Urinary bladder (tissue), 4 donors: ENCODE results near the gene NIT2. TPM values are rescaled to one million over a fixed set of nuclear protein-coding genes. Genes with fewer than 3 reads are reported as not detected.
A peak's percentile ranks its signal among the peaks of the same experiment; 100 is the strongest.
"Not testable (repeated sequence)": the region's sequence is repeated elsewhere in the genome, so short reads cannot be mapped to it uniquely, and the experiment has no call there.

Source experiments
- DNase-seq: peaks from one replicate; pipeline ENCODE4 v3.0.0-alpha.2; 2015; ENCODE audit errors: extremely low spot score
- H3K27ac ChIP-seq: one replicate; pipeline ENCODE4 v1.5.1; 2013; ENCODE audit warnings: low read depth, mild to moderate bottlenecking, moderate library complexity
- H3K36me3 ChIP-seq: one replicate; pipeline ENCODE4 v1.6.1; 2013; ENCODE audit warnings: mild to moderate bottlenecking, moderate library complexity; ENCODE audit not compliant: insufficient read depth
- H3K4me1 ChIP-seq: one replicate; pipeline ENCODE4 v1.6.1; 2013; ENCODE audit warnings: mild to moderate bottlenecking, moderate library complexity; ENCODE audit not compliant: insufficient read depth
- H3K4me3 ChIP-seq: one replicate; pipeline ENCODE4 v1.5.1; 2013; ENCODE audit warnings: low read depth, low read length
- WGBS: extraction: QIAGEN DNeasy Blood & Tissue Kit; methylation state at CpG from one replicate; pipeline ENCODE4 v1.1.7; 2013; 5-methylcytosine and 5-hydroxymethylcytosine counted together
- polyA plus RNA-seq: library from polyadenylated mRNA; stranded (reverse); fragments of 200-250 nt; gene quantifications from one replicate; pipeline ENCODE4 v1.2.3, GENCODE V29; 2013
- total RNA-seq: library from RNA; depleted of rRNA; stranded (reverse); fragments of >200 nt; gene quantifications from one replicate; pipeline ENCODE4 v1.2.3, GENCODE V29; 2014
- donor health status: healthy with polysubstance abuse.
- donor health status: healthy.

NIT2 gene
- total and polyA plus RNA-seq, 2 donors = 24.8 to 25.0 TPM

DNA sequence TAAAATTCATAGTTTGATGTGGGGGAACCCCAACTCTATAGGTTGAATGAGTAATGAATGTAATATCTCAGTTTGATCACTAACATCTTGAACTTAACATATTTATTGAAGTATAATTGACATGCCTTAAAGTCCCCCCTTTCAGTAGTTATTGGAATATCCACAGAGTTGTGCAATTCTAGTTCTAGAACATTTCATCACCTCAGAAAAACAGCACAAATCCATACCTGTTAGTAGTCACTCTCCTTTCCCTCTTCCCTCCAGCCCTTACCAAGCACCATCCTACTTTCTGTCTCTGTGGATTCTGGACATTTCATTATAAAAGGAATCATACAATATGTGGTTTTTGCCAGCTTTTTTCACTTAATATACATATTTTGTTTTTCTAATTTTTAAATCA is 8.7 kb upstream of the NIT2 start:
- Histone ChIP-seq H3K27ac (no peak overlapping the region), H3K4me3 (no peak overlapping the region), H3K36me3 (no peaks in the 10 kb centered on the region), H3K4me1 (no peaks in the 10 kb centered on the region)
- no peak for DNase-seq

DNA sequence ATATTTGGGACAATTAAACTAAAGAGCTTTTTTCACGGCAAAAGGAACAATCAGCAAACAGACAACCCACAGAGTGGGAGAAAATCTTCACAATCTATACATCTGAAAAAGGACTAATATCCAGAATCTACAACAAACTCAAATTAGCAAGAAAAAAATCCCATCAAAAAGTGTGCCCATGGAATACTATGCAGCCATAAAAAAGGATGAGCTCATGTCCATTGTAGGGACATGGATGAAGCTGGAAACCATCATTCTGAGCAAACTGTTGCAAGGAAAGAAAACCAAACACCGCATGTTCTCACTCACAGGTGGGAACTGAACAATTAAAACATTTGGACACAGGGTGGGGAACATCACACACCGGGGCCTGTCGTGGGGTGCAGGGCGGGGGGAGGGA is 7.2 kb upstream of the NIT2 start:
- not testable (repeated sequence) for H3K4me3 ChIP-seq, H3K36me3 ChIP-seq, DNase-seq, H3K27ac ChIP-seq, H3K4me1 ChIP-seq
- 94% methylated on average over 5 of the region's 5 CpGs for WGBS

DNA sequence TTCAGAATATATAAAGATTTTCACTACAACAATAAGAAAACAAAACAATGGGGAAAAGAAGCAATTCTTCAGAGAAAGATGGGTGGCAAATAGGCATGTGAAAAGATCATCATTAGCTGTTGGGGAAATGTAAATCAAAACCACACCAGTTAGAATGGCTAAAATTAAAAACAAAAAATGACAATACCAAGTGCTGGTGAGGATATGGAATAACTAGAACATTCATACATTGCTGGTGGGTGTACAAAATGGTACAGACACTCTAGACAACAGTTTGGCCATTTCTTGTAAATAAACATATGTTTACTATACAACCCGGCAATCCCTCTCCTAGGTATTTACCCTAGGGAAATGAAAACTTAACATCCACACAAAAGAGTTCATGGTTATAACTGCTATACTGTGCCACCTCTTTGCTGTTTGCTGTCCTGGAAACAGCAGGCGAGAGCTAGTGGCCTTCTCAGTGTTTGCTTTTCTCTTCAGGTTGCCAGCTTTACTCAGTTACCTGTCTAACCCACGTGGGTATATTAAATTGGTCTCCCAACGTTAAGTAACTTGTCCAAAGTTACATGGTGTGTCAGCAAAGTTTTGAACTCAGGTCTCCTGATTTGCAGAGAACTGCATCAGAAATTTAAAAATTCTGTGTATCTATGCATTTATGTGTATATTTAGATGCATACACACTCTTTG is 4.6 kb upstream of the NIT2 start:
- WGBS = 80% methylated on average over 4 of the region's 4 CpGs
- DNase-seq = no peak
- H3K4me3 ChIP-seq = no peak overlapping the region
- no peak overlapping the region for H3K27ac ChIP-seq
- H3K36me3 ChIP-seq = no peaks in the 10 kb centered on the region
- no peaks in the 10 kb centered on the region for H3K4me1 ChIP-seq

DNA sequence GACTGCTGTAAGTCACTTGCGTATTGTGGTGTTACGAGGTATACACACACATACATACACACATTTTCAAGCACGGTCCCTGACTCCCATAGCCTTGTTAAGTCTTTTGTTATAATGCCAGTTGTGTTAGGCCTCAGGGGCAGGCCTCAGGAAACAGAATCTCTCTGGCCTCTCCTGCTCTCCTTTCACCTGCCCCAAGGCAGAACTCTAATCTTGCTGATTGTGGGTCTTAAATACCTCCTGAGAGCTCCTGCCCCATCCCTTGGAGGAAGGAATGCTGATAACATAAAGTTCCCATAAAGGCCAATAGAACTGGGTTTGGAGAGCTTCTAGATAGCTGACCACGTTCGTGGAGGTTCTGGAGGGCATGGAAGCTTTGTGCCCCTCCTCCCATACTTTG is 3.9 kb upstream of the NIT2 start:
- 91% methylated on average over 5 of the region's 5 CpGs for WGBS

DNA sequence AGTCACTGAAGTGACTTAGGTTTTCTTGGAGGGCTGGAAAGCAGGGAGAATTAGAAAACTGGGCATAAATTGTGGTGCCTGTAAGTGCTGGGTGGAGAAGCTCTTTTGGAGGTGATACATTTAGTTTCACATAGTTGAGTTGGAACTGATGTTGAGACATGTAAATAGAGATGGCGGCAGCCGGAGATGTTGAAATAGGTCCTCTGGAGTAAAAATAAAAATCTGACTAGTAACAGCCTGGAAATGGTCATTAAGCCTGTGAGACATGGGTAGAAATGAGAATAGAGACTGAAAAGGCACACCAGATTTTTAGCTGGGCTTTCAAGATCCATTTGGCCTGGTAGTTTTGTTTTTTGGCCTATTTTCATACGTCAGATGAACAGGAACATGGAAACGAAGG is 2.9 kb upstream of the NIT2 start:
- no peak overlapping the region for H3K4me3 ChIP-seq

More for the DNA sequence above, 3.9 kb upstream of the NIT2 start:
- DNase-seq = no peak
- no peaks in the 10 kb centered on the region for H3K36me3 ChIP-seq
- no peak overlapping the region for H3K4me3 ChIP-seq
- H3K27ac ChIP-seq = no peak overlapping the region
- no peaks in the 10 kb centered on the region for H3K4me1 ChIP-seq

DNA sequence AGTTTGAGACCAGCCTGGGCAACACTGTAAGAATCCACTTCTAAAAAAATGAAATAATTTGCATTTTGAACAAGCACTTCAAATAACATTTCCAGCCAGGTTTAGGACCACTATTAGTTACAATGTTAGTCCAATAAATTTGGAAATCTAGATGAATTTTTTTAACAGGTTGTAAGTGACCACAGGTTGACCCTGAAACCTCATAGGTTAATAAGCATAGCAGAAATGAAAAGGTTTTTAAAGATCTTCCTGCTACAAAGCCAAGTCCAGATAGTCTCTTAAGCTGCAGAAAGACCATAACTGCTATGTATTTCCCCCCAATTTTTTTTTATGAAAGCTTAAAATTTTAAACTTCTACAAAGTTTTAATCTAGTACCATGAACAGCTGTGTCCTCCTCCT is 1.5 kb upstream of the NIT2 start:
- Histone ChIP-seq H3K4me3 (no peak overlapping the region), H3K27ac (no peak overlapping the region), H3K4me1 (no peaks in the 10 kb centered on the region), H3K36me3 (no peaks in the 10 kb centered on the region)
- no peak for DNase-seq

More for the DNA sequence above, 2.9 kb upstream of the NIT2 start:
- no peaks in the 10 kb centered on the region for H3K36me3 ChIP-seq
- H3K4me1 ChIP-seq = no peaks in the 10 kb centered on the region
- DNase-seq = no peak
- 92% methylated on average over 4 of the region's 4 CpGs for WGBS
- no peak overlapping the region for H3K27ac ChIP-seq

DNA sequence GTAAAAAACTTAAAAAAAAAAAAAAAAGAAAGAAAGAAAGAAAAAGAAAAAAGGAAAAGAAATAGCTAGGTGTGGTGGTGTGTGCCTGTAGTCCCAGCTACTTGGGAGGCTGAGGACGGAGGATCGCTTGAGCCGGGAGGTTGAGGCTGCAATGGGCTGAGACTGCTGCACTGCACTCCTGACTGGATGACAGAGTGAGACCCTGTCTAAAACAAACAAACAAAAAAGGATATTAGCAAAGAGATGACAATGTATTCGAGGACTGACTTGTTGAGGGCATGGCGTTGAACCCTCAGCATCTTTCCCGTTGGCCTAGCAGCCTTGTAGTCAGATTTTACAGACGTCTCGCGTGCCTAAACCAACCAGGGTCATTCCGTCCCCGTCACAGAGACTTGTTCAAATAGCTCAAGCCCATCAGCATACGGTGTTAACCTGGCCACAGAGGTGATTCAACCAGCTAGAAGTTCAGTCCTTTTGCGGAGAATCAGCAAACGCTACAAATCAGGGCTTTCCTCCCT is 528 bp upstream of the NIT2 start:
- 47% methylated on average over 14 of the region's 14 CpGs for WGBS
- H3K27ac ChIP-seq = peak overlapping the region; percentile 55
- no peaks in the 10 kb centered on the region for H3K36me3 ChIP-seq
- DNase-seq = no peak
- no peaks in the 10 kb centered on the region for H3K4me1 ChIP-seq
- peak overlapping the region; percentile 61 for H3K4me3 ChIP-seq

DNA sequence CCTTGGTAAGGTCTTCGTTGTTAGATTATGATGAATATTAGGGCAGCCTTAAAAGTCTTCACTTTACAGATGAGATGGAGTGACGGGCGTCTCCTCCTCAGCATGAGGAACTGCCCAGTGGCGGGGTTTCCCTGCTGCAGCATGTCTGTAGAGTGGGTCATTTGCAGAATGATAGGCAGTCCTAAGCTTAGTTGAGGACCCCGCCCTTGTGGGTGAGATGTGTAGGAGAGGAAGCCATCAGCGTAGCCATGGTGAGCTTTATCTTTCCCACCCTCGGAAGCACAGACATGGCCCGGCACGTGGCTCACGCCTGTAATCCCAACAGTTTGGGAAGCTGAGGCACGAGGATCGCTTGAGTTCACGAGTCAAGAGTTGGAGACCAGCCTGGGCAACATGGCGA is 877 bp downstream of the NIT2 start:
- no peak overlapping the region for H3K4me3 ChIP-seq
- H3K27ac ChIP-seq = no peak overlapping the region
- no peak for DNase-seq
- H3K4me1 ChIP-seq = no peaks in the 10 kb centered on the region
- 77% methylated on average over 14 of the region's 14 CpGs for WGBS
- peaks cover 5% of the 10 kb centered on the region for H3K36me3 ChIP-seq

DNA sequence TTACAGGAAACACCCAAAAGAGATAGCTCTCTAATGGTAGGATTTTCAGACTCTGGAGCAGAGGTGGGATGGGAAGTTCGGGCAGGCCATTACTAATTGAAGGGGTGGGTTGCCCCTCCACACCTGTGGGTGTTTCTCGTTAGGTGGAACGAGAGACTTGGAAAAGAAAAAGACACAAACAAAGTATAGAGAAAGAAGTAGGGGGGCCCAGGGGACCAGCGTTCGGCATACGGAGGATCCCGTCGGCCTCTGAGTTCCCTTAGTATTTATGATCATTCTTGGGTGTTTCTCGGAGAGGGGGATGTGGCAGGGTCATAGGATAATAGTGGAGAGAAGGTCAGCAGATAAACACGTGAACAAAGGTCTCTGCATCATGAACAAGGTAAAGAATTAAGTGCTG is 1.7 kb downstream of the NIT2 start:
- 94% methylated on average over 10 of the region's 10 CpGs for WGBS
- not testable (repeated sequence) for H3K36me3 ChIP-seq, DNase-seq, H3K4me3 ChIP-seq, H3K27ac ChIP-seq, H3K4me1 ChIP-seq

DNA sequence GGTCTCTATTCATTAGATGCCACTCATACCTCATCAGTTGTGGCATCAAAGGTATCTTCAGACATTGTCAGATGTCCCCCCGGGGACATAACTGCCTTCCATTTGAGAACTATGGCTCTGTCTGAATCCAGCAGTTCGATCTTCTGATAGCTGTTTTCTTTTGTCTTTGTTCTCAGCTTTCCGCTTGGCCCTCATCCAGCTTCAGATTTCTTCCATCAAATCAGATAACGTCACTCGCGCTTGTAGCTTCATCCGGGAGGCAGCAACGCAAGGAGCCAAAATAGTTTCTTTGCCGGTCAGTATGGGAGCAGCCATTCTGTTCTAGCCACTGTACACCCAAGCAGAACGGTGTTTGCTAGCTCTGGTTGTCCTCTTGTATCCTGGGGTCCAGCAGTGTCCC is 4.4 kb downstream of the NIT2 start:
- Histone ChIP-seq H3K36me3 (peaks cover 7% of the 10 kb centered on the region), H3K4me1 (no peaks in the 10 kb centered on the region), H3K27ac (no peak overlapping the region), H3K4me3 (no peak overlapping the region)
- no peak for DNase-seq
- WGBS = 87% methylated on average over 10 of the region's 10 CpGs

DNA sequence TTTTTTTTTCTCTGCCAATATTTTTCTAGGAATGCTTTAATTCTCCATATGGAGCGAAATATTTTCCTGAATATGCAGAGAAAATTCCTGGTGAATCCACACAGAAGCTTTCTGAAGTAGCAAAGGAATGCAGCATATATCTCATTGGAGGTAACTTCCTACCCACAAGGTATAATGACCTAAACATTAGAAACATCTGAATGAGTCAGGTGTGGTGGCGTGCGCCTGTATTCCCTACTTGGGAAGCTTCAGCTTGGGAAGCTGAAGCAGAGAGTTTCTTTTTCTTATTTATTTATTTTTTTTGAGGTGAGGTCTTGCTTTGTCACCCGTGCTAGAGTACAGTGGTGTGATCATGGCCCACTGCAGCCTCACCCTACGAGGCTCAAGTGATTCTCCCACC is 5.2 kb downstream of the NIT2 start:
- no peak for DNase-seq
- H3K36me3 ChIP-seq = peaks cover 7% of the 10 kb centered on the region
- 95% methylated on average over 5 of the region's 5 CpGs for whole genome bisulfite sequencing
- H3K4me3 ChIP-seq = no peak overlapping the region
- no peak overlapping the region for H3K27ac ChIP-seq
- H3K4me1 ChIP-seq = no peaks in the 10 kb centered on the region

DNA sequence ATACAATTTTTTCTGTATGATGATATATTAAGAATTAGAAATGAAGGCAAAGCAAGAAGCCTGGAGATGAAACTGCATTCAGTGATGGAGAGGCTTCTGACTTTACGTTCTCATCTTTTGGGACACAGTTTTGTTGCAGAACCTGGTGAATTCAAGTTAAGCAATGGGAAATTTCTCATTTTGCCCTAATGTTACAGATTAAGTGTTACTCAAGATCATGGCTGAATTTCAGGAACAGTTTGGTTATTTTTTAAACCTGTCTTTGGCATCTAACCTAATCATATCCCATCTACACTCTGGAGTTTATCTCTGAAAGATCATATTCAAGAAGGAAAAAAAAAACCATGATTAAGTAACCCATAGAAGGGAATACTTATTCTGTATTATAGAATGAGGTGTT is 6.0 kb downstream of the NIT2 start:
- H3K36me3 ChIP-seq = peaks cover 7% of the 10 kb centered on the region
- 95% methylated on average over 1 of the region's 1 CpG for WGBS

DNA sequence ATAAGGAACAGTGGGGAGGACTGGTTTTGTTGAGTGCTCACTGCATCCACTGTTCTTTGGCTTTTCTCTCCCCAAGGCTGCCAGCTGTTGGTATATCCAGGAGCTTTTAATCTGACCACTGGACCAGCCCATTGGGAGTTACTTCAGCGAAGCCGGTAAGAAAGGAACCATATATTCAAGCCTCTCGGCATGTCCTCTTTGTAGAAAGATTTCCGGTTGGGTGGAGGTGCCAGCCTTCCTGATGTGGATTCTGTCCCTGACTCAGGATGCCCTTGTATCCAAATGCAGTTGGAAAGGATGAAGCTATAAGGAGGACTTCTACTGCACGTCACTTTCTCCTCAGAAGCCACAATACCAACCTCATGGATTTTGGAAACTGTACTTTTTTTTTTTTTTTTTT is 14.2 kb downstream of the NIT2 start:
- Histone ChIP-seq H3K27ac (no peak overlapping the region), H3K4me1 (no peaks in the 10 kb centered on the region), H3K36me3 (peaks cover 9% of the 10 kb centered on the region), H3K4me3 (no peak overlapping the region)
- 95% methylated on average over 5 of the region's 5 CpGs for WGBS
- no peak for DNase-seq

More for the DNA sequence above, 6.0 kb downstream of the NIT2 start:
- H3K4me1 ChIP-seq = no peaks in the 10 kb centered on the region
- no peak overlapping the region for H3K27ac ChIP-seq
- no peak overlapping the region for H3K4me3 ChIP-seq
- DNase-seq = no peak

DNA sequence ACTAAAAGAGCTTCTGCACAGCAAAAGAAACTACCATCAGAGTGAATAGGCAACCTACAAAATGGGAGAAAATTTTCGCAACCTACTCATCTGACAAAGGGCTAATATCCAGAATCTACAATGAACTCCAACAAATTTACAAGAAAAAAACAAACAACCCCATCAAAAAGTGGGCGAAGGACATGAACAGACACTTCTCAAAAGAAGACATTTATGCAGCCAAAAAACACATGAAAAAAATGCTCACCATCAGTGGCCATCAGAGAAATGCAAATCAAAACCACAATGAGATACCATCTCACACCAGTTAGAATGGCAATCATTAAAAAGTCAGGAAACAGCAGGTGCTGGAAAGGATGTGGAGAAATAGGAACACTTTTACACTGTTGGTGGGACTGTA is 17.2 kb downstream of the NIT2 start:
- not testable (repeated sequence) for H3K27ac ChIP-seq, H3K4me3 ChIP-seq, H3K4me1 ChIP-seq, DNase-seq
- WGBS = 100% methylated on average over 1 of the region's 2 CpGs
- peaks cover 11% of the 10 kb centered on the region for H3K36me3 ChIP-seq
